Measurements from ENCODE around the gene ECEL1.

Gene ECEL1

GRCh38 chr2:232494542-232494941 lies 6.9 kb upstream of the ECEL1 start:
- Histone ChIP-seq H3K27me3 (ENCODE audit: insufficient read depth, low read length, poor library complexity) (peaks cover 3% of the 10 kb centered on the region), H3K9ac (ENCODE audit: low read depth, low read length) (no peak overlapping the region), H3K36me3 (ENCODE audit: insufficient read depth, low read length) (no peaks in the 10 kb centered on the region), H3K4me3 (ENCODE audit: low read depth in 1 of 2, low read length in 2 of 2) (no peak overlapping the region), H3K9me3 (ENCODE audit: insufficient read depth, low read length, severe bottlenecking) (no peaks in the 10 kb centered on the region), H4K20me1 (ENCODE audit: insufficient read depth, low read length) (no peaks in the 10 kb centered on the region; the same call in none of the 2 replicates), H3K4me1 (ENCODE audit: insufficient read depth, low read length) (no peaks in the 10 kb centered on the region), H2AFZ (ENCODE audit: low read depth, low read length) (no peak overlapping the region), H3K4me2 (ENCODE audit: insufficient read depth, low read length) (no peak overlapping the region), H3K27ac (ENCODE audit: low read length) (no peak overlapping the region), H3K79me2 (ENCODE audit: insufficient read depth, low read length) (no peaks in the 10 kb centered on the region)
- no peak for ATAC-seq (ENCODE audit: insufficient read depth, low read depth)
- DNase-seq: no peak
- TF ChIP-seq EZH2 (IDR thresholded peaks at IDR 0.05; ENCODE audit: borderline replicate concordance, low read depth, low read length, severe bottlenecking) (no peak), CTCF (IDR thresholded peaks at IDR 0.05; ENCODE audit: borderline replicate concordance, extremely low read depth, low read length, poor library complexity, severe bottlenecking) (no peak)

GRCh38 chr2:232493701-232494474 lies 6.3 kb upstream of the ECEL1 start:
- H3K9ac ChIP-seq (ENCODE audit: low read depth, low read length): no peak overlapping the region
- no peak overlapping the region for H3K4me3 ChIP-seq (ENCODE audit: low read depth in 1 of 2, low read length in 2 of 2)
- DNase-seq (no peak), ATAC-seq (ENCODE audit: insufficient read depth, low read depth) (no peak)
- no peaks in the 10 kb centered on the region; the same call in none of the 2 replicates for H4K20me1 ChIP-seq (ENCODE audit: insufficient read depth, low read length)
- no peak overlapping the region for H3K4me2 ChIP-seq (ENCODE audit: insufficient read depth, low read length)
- H3K79me2 ChIP-seq (ENCODE audit: insufficient read depth, low read length): no peaks in the 10 kb centered on the region
- H3K27me3 ChIP-seq (ENCODE audit: insufficient read depth, low read length, poor library complexity): peaks cover 3% of the 10 kb centered on the region
- H3K9me3 ChIP-seq (ENCODE audit: insufficient read depth, low read length, severe bottlenecking): no peaks in the 10 kb centered on the region
- no peak overlapping the region for H3K27ac ChIP-seq (ENCODE audit: low read length)
- H2AFZ ChIP-seq (ENCODE audit: low read depth, low read length): no peak overlapping the region
- TF ChIP-seq EZH2 (IDR thresholded peaks at IDR 0.05; ENCODE audit: borderline replicate concordance, low read depth, low read length, severe bottlenecking) (no peak), CTCF (IDR thresholded peaks at IDR 0.05; ENCODE audit: borderline replicate concordance, extremely low read depth, low read length, poor library complexity, severe bottlenecking) (no peak)
- no peaks in the 10 kb centered on the region for H3K36me3 ChIP-seq (ENCODE audit: insufficient read depth, low read length)
- H3K4me1 ChIP-seq (ENCODE audit: insufficient read depth, low read length): no peaks in the 10 kb centered on the region

GRCh38 chr2:232492963-232493700 lies 5.5 kb upstream of the ECEL1 start:
- no peak for TF ChIP-seq CTCF (IDR thresholded peaks at IDR 0.05; ENCODE audit: borderline replicate concordance, extremely low read depth, low read length, poor library complexity, severe bottlenecking)
- no peak for TF ChIP-seq EZH2 (IDR thresholded peaks at IDR 0.05; ENCODE audit: borderline replicate concordance, low read depth, low read length, severe bottlenecking)
- DNase-seq (no peak), ATAC-seq (ENCODE audit: insufficient read depth, low read depth) (no peak)
- H3K4me2 ChIP-seq (ENCODE audit: insufficient read depth, low read length): no peak overlapping the region
- no peaks in the 10 kb centered on the region for H3K9me3 ChIP-seq (ENCODE audit: insufficient read depth, low read length, severe bottlenecking)
- no peak overlapping the region for H3K9ac ChIP-seq (ENCODE audit: low read depth, low read length)
- no peak overlapping the region for H2AFZ ChIP-seq (ENCODE audit: low read depth, low read length)
- H3K79me2 ChIP-seq (ENCODE audit: insufficient read depth, low read length): no peaks in the 10 kb centered on the region
- no peaks in the 10 kb centered on the region for H3K4me1 ChIP-seq (ENCODE audit: insufficient read depth, low read length)
- no peaks in the 10 kb centered on the region for H3K36me3 ChIP-seq (ENCODE audit: insufficient read depth, low read length)
- no peak overlapping the region for H3K27ac ChIP-seq (ENCODE audit: low read length)
- H4K20me1 ChIP-seq (ENCODE audit: insufficient read depth, low read length): no peaks in the 10 kb centered on the region; the same call in none of the 2 replicates
- no peak overlapping the region for H3K4me3 ChIP-seq (ENCODE audit: low read depth in 1 of 2, low read length in 2 of 2)
- peaks cover 3% of the 10 kb centered on the region for H3K27me3 ChIP-seq (ENCODE audit: insufficient read depth, low read length, poor library complexity)

Data from DND-41 (cell line).